8988T (cell line): Measurements from ENCODE around the gene P3H1.

ENCODE experiments used
- DNase-seq: peaks from one replicate; pipeline ENCODE4 v3.0.0; 2011

The P3H1 gene

DNA sequence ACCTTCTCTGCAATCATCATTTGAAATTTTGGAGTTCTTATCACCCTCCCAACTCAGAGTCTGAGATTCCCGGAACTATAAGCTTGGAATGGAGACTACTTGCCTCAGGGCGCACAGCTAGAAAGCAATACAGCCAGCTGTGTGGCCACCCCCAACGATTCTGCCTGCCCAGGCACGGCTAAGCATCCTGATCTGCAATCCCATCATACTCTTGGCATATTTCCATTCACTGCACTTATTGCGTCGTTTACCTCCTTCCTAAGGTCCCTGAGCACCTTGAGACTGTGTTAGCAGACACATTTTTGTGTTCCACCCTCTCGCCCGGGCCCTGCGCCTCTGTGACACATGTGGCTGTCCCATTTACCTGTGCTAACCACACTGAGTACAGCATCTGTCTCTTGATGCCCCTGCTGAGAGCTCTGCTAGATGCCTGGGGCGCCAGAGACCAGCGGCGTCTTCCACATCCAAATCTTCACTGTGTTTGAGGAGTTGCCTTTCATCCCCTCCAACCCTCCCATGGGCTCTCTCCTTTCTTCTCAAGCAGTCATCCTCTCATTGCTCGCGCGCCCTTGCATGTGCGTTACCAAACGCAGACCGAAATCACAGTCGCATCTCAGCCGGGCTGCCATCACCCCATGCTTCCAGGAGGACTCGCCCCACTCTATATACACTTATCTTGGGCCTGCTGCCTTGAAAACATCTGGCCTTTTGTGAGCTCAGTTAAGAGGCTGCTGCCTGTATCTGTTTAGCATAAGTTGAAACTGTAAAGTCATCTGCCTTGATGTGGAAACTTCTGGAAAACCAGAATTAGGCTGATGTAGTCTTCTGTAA lies 23.3 kb downstream of the P3H1 start:
- DNase-seq, result no peak

- DNase-seq, result no peak
These were observed 24.1 kb downstream of the P3H1 start for GRCh38 chr1:42742617-42743316.

DNA sequence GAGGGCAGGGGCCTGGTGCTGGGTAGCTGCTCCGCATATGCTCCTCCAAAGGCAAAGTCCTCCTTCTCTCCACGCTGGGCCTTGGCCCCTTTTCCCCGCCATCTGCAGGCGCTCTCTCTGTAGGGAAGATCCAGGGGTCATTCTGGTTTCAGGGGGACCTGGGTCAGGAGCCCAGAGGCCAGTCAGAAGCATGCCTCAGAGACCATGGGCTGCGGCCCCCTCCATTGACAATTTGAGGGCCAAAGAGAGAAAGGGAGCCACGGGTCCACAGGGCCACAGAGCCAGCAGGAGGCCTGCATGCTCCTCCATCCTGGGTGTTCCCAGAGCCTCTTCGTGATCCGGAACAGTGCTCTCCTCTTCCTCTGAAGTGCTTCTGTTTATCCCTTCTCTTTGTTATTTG lies 24.7 kb downstream of the P3H1 start:
- no peak for DNase-seq

- no peak for DNase-seq
These were observed 25.1 kb downstream of the P3H1 start for GRCh38 chr1:42741706-42742105.

- DNase-seq, result no peak
These were observed 25.8 kb downstream of the P3H1 start for GRCh38 chr1:42740851-42741580.

DNA sequence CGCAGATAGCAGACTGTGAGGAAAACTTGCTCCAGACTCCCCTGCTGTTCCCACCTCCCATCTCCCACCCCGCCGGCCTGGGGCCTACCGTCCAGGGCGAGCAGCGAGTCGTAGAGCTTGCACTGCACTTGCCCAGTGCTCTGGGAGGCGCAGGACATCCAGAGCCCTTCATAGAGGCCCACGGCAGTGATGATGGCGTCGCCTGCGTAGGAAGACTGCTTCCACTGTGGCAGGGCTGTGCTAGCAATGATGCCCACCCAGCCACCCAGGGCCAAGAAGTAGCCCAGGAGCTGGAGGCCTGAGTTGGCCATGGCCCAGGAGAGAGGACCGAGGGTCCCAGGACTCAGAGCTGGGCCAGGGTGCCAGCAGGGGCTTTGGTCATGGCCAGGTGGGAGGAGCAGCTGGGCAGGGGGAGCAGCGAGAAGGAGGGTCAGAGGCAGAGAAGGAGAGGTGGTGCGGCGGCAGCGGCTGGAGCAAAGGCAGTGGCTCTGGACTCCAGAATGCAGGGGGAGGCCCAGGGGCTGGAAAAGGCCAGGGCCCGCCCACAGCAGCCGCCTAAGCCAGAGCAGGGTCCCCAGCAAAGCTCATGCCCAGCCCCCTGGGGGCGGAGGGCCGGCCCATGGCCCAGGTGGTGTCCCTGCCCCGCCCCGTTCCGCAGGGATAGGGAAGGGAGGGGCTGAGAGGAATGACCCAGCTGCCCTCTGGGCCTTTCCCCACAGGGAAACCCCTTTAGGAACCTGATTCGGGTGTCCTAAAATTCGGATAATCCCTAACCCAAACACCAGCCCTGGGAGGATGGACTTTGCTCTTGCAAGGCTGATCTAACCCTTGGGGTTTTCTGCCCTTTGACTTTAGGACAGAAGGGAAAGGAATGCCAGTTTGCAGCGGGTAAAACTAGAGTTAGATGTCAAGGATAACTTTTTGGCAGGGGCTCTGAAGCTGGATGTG lies 26.8 kb downstream of the P3H1 start, which contains the start of gene CLDN19:
CLDN19 (minus strand) TSS at position 484 of the 948 bp plus-strand sequence; CDS start at position 311, 173 bp downstream.
- no peak for DNase-seq

DNA sequence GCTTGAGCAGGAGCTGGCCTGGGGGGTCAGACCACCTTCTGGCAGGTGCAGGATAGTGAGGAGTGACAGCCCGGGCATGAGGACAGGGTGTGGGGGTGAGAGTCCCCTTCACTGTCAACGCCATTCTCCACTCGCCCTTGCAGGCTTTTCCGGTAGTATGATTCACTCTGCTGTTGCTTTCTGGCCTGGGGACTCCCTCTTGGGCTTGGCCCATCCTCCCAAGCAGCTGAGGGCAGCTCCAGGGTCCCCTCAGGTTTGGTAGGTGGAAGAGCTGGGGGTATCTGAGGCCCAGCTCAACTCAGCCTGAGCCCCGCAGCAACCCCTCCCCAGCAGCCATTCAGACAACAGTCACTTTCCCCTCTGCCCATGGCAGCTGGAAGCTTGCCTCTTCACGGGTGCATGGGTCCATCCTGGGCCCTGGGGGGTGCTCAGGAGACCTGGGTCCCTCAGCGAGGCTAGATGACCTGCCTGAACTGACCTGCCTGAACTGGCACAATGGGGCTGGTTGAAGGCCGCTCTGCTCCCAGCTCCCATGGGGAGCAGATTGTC lies 28.1 kb downstream of the P3H1 start:
- no peak for DNase-seq

DNA sequence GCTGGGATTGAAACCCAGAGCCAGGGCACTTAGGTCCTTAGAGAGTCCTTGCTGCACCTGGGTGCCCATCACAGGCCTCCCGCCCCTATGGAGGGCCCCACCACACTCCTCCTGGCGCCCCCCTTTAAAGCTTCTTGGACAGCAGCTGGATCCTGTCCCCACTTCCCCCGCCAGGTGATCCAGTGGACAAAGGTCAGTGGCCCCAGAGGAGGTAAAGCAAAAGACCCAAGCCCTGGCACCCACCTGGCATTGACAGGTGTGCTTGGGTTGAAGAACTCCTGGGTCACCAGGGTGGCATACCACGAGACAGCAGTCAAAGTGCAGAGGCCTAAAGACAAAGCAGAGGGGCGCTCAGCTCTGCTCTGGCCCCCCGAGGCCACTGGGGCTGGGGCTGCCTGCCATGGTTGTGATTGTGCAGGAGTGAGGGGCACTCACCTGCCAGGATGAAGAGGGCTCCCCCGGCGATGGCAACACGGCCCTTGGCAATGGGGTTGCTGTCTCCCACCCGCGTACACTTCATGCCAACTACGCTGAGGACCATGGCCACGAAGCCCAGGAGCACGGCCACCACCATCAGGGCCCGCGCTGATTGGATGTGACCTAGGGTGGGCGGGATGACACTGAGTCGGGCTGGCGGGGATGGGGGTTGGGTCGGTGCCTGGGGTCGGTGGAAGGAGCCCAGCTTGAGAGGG lies 28.7 kb downstream of the P3H1 start:
- DNase-seq, result no peak

- DNase-seq, result no peak
These were observed 29.6 kb downstream of the P3H1 start for GRCh38 chr1:42737257-42737656.

GRCh38 chr1:42736571-42737200 lies 30.1 kb downstream of the P3H1 start:
- DNase-seq, result no peak

- peak; percentile 58 for DNase-seq
These were observed 30.7 kb downstream of the P3H1 start for GRCh38 chr1:42736152-42736551.

DNA sequence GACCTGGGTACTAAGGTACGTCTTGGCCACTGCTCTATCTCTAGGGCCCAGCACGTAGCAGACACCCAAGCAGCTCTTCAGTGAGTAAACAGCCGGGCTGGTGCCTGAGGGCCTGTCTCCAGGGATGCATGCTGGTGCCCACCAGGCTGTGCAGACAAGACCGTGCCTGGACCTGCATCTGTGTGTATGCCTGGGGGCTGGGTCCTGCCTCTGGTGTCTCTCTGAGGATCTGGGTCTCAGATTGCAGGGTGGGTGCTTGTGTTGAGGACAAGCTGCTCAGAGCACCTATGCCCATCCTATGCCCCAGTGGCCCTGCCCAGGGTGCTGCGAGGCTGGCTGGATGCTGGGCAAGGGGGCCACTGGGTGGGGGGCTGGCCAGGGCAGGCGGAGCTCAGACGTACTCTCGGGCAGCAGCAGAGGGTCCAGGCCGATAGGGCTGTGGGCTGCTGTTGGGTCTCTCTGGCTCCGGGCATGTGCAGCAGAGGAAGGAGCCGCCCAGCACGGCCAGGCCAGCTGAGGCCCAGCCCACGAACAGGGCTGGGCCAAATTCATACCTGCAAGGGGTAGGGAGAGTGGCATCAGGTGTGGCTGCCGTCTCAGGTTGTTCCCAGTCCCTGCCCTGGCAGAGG lies 31.2 kb downstream of the P3H1 start:
- DNase-seq, result no peak

DNA sequence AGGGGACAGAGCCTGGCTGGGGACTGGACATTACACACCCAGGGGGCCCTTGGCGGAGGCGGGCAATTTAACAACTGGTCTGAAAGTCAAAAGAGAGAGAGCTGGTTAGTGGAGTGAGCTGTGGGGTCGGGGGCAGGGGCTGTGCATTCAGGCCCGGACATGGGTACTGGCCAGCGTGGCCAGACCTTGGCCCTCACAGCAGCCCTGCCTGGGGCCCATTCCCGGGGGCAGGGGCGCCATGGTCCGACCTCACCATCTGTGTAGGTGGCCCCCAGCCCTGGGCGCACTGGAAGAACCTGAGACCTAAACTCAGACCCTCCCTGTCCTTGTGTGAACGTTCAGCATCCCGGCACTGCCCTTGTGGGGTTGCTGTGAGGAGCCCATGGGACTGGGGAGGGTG lies 31.8 kb downstream of the P3H1 start:
- DNase-seq, result no peak

DNA sequence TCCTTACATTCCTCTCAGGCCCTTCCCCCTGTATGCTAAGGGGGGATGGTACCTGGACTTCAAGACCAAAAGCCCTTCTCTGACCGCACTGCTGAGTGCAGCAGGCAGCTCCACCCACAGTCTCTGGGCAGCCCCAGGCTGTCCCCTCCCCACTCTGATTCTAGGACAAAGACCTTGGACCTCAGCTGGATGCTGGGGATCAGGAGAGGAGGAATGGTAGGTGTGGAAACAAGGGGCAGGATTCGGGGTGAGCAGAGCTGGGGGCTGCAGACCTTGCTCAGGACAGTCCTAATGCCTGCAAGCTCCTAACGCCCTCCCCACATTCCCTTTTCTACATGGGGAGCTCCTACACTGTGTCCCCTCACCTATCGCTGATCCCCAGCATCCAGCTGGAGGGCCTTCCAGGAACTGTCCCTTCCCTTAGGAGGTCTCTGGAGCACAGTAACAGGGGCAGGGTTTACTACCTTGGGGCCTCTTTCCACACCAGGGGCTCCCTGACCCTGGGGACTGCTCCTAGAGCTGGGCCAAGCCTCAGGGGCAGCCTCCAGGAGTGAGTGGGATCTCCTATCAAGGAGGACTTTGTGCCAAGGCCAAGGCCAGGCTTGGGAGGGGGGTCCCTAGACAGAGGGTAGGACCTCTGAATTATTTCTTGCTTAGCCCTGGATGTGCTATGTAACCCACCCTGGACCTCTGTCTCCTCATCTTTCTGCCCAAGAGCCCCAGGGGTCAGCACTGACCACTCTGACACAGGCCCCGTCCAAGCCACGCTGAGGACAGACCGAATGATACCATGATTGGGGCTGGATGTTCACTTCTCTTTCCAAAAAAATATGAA lies 32.4 kb downstream of the P3H1 start:
- no peak for DNase-seq

DNA sequence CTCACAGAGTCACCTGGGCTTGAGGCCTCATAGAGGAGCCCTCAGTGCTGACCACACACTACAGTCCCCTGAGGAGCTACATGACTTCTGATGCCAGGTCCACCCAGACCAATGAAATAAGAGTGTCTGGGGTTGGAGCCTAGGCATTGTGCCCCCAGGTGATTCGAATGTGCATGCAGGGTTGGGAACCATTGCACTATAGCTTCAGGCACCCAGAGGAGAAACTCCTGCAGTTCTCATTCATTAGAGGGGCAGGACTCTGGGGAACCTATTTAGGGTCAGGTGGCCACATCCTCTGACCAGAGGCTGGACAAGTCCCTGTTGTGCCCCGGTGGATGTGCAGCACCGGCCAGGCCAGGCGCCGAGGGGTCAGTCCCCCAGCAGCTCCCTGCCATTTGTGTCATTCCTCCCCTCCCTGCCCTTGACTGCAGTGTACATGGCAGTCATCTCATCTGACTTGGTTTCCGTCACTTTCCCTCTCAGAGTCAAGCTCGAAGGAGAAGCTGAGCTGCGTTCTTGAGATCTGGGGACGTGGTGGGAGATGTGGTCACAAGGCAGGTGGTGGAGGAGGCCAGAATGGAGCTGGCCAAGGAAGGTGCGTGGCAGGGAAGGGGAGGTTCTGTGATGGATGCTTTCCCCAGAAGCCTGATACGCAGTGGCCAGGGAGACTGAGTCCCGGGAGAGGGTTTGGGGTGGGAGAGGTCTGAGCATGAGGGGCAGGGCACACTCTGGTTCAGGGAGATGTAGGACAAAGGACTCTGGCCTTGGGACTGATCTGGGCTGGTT lies 33.2 kb downstream of the P3H1 start:
- DNase-seq, result no peak

DNA sequence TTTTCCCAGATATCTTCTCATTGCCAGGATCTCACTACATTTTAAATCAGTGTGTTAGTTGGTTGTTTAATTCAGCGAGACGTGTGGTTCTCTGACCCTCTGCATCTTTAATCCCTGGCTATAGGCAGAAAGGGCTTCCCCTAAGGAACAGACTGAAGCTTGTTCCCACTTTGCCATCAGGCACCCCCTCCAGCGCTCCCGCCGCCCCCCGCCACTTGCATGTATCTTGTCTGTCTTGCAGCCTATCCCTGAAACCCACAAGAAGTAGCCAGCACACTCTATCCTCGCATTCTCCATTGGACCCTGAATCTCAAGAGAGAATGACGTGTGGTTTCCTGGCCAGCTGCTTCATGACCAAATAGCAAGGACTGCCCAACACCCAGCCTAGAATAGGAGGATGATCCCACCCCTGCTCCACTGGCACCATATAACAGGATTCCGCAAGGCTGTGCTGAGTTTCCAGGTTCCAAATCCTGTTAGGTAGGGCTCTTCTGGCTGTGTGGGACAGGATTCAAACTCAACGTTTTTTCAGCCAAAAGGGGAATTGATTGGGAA lies 34.6 kb downstream of the P3H1 start:
- DNase-seq, result no peak

DNA sequence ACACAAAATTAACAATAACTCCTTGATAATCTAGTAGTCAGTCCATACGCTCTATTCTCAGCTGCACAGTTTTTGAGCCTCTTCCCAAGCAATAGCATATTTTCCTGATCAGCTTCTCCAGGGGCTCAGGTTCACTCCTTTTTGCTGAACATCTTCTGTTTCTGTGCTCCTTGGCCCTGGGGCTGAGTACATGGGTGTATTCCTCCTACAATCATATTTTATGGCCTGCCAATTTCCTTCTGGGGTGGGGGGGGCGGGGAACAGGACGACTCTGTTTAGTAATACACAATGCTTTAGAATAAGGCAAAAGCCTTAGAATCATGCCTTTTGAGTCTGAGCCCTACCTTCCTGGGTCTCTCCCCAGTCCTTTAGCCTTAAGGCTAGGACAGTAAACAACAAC lies 35.2 kb downstream of the P3H1 start:
- DNase-seq, result no peak

DNA sequence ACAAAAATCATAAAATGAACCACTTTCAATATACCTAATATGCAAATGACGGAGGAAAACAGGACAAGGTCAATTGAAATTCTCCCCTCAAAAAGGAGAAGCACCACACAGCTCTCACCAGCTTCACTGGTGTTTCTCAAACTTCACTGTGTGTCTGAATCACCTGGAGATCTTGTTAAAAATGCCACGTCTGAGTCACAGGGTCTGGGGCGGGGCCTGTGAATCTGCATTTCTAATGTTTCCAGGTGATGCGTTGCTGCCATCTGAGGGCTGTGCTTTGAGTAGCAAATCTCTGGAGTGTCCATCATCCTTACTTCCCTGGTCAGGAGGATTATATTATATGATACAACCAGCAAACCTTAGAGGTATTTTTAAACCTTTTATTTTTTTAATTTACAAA lies 35.8 kb downstream of the P3H1 start:
- DNase-seq, result no peak
